Activated effector memory CD4-positive, alpha-beta T cell treated with anti-CD3 and anti-CD28 coated beads, Interleukin-2, amount 50 U/mL, for 16 hours (primary cell): ENCODE measurements around the gene SMIM45.

ENCODE experiments used
- DNase-seq: peaks from one replicate; pipeline ENCODE4 v3.0.0-alpha.2; 2020

The SMIM45 gene

GRCh38 chr22:41951898-41952474 lies at the start of gene SMIM45:
SMIM45 (plus strand) TSS chr22:41952150.
- no peak for DNase-seq

- no peak for DNase-seq
These were observed 49.0 kb upstream of the SMIM45 start for GRCh38 chr22:41902932-41903421.

- no peak for DNase-seq
These were observed 47.2 kb upstream of the SMIM45 start for GRCh38 chr22:41904450-41905410.

GRCh38 chr22:41905411-41906202 lies 46.3 kb upstream of the SMIM45 start:
- no peak for DNase-seq

- no peak for DNase-seq
These were observed 45.1 kb upstream of the SMIM45 start for GRCh38 chr22:41906822-41907221.

GRCh38 chr22:41907436-41908401 lies 44.2 kb upstream of the SMIM45 start:
- DNase-seq: no peak

GRCh38 chr22:41908411-41909309 lies 43.3 kb upstream of the SMIM45 start:
- DNase-seq: no peak

- no peak for DNase-seq
These were observed 42.5 kb upstream of the SMIM45 start for GRCh38 chr22:41909310-41910049.

- DNase-seq: peak; percentile 76
These were observed 41.6 kb upstream of the SMIM45 start for GRCh38 chr22:41910050-41911000.

- DNase-seq: peak; percentile 72
These were observed 40.8 kb upstream of the SMIM45 start for GRCh38 chr22:41911001-41911611.

GRCh38 chr22:41912338-41913039 lies 39.5 kb upstream of the SMIM45 start:
- no peak for DNase-seq

- no peak for DNase-seq
These were observed 38.8 kb upstream of the SMIM45 start for GRCh38 chr22:41913040-41913719.

GRCh38 chr22:41913842-41914534 lies 38.0 kb upstream of the SMIM45 start:
- DNase-seq: no peak

GRCh38 chr22:41914611-41915034 lies 37.3 kb upstream of the SMIM45 start:
- DNase-seq: no peak

- peak; percentile 84 for DNase-seq
These were observed 36.7 kb upstream of the SMIM45 start, which contains the start of gene SHISA8 for GRCh38 chr22:41915035-41915785. SHISA8 (minus strand) TSS chr22:41915074; CDS start chr22:41914667, 407 bp downstream.
